Neural cell (in vitro differentiated cells): ENCODE results near the gene DNAJB4.

Experiments used
- SMC3 ChIP-seq: fragments of 450-650 bp; conservative IDR thresholded peaks from 2 replicates; pipeline ENCODE4 v1.6.1; 2014; ENCODE audit warnings: antibody characterized with exemption, mild to moderate bottlenecking, moderate library complexity; ENCODE audit not compliant: poor library complexity
- TF ChIP-seq, protein P1 (sequence below): IDR thresholded peaks from 2 replicates; pipeline ENCODE4 v1.6.1; 2012; ENCODE audit warnings: borderline replicate concordance
- TF ChIP-seq, protein P2 (sequence below): fragments of 450-650 bp; IDR thresholded peaks from 2 replicates; pipeline ENCODE4 v1.5.1; 2014; ENCODE audit warnings: antibody characterized with exemption, mild to moderate bottlenecking, moderate library complexity; ENCODE audit not compliant: poor library complexity, severe bottlenecking

DNA sequence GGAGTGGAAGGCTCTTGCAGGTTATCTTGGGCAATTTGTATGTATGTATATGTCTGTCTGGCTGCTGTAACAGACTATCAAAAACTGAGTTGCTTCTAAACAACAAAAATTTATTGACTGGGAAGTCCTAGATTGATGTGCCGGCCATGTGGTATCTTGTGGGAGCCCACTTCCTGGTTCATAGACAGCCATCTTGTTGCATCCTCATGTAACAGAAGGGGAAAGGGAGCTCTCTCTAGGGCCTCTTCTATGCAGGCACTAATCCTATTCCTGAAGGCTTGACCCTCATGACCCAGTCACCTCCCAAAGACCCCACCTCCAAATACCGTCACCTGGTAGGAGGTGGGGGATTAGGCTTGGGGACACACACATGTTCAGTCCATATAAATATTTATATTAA lies 50.2 kb downstream of the DNAJB4 start:
- no peak for TF ChIP-seq SMC3
- TF ChIP-seq, protein P1, sequence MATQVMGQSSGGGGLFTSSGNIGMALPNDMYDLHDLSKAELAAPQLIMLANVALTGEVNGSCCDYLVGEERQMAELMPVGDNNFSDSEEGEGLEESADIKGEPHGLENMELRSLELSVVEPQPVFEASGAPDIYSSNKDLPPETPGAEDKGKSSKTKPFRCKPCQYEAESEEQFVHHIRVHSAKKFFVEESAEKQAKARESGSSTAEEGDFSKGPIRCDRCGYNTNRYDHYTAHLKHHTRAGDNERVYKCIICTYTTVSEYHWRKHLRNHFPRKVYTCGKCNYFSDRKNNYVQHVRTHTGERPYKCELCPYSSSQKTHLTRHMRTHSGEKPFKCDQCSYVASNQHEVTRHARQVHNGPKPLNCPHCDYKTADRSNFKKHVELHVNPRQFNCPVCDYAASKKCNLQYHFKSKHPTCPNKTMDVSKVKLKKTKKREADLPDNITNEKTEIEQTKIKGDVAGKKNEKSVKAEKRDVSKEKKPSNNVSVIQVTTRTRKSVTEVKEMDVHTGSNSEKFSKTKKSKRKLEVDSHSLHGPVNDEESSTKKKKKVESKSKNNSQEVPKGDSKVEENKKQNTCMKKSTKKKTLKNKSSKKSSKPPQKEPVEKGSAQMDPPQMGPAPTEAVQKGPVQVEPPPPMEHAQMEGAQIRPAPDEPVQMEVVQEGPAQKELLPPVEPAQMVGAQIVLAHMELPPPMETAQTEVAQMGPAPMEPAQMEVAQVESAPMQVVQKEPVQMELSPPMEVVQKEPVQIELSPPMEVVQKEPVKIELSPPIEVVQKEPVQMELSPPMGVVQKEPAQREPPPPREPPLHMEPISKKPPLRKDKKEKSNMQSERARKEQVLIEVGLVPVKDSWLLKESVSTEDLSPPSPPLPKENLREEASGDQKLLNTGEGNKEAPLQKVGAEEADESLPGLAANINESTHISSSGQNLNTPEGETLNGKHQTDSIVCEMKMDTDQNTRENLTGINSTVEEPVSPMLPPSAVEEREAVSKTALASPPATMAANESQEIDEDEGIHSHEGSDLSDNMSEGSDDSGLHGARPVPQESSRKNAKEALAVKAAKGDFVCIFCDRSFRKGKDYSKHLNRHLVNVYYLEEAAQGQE: no peak
- TF ChIP-seq, protein P2, sequence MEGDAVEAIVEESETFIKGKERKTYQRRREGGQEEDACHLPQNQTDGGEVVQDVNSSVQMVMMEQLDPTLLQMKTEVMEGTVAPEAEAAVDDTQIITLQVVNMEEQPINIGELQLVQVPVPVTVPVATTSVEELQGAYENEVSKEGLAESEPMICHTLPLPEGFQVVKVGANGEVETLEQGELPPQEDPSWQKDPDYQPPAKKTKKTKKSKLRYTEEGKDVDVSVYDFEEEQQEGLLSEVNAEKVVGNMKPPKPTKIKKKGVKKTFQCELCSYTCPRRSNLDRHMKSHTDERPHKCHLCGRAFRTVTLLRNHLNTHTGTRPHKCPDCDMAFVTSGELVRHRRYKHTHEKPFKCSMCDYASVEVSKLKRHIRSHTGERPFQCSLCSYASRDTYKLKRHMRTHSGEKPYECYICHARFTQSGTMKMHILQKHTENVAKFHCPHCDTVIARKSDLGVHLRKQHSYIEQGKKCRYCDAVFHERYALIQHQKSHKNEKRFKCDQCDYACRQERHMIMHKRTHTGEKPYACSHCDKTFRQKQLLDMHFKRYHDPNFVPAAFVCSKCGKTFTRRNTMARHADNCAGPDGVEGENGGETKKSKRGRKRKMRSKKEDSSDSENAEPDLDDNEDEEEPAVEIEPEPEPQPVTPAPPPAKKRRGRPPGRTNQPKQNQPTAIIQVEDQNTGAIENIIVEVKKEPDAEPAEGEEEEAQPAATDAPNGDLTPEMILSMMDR: no peak
